Chondrocyte (in vitro differentiated cells): ENCODE data around the gene GRM1. TPM values are rescaled to one million over a fixed set of nuclear protein-coding genes. Genes with fewer than 3 reads are reported as not detected.

Source experiments
- DNase-seq: peaks from one replicate; pipeline ENCODE4 v3.0.0; 2021; ENCODE audit warnings: mixed read lengths, low spot score
- H3K27ac Mint-ChIP-seq: one replicate; pipeline ENCODE4 v1.8.0; 2021; ENCODE audit warnings: mild to moderate bottlenecking, moderate library complexity, mixed read lengths; ENCODE audit not compliant: unreplicated experiment
- H3K27me3 Mint-ChIP-seq: 2 replicates; pipeline ENCODE4 v1.8.0; 2021; ENCODE audit warnings: low read depth, mixed read lengths
- H3K36me3 Mint-ChIP-seq: 2 replicates; pipeline ENCODE4 v1.8.0; 2021; ENCODE audit warnings: low read depth, mixed read lengths
- H3K4me1 Mint-ChIP-seq: 2 replicates; pipeline ENCODE4 v1.8.0; 2021; ENCODE audit warnings: low read depth, mild to moderate bottlenecking, mixed read lengths
- H3K4me3 Mint-ChIP-seq: one replicate; pipeline ENCODE4 v1.8.0; 2021; ENCODE audit warnings: mild to moderate bottlenecking, moderate library complexity, mixed read lengths; ENCODE audit not compliant: unreplicated experiment
- H3K9me3 Mint-ChIP-seq: 2 replicates; pipeline ENCODE4 v1.8.0; 2021; ENCODE audit warnings: low read depth, mixed read lengths
- total RNA-seq: library from RNA; stranded (reverse); gene quantifications from 3 replicates; pipeline ENCODE4 v1.2.1, GENCODE V29; 2021
- TF ChIP-seq, protein P1 (sequence below): fragments of 200-600 bp; sonication (generic); IDR thresholded peaks from 2 replicates; pipeline ENCODE4 v1.5.0; 2021; ENCODE audit warnings: antibody characterized with exemption, mild to moderate bottlenecking, moderate library complexity

The GRM1 gene
- total RNA-seq, 1 donor from 2014 or later = not detected

DNA sequence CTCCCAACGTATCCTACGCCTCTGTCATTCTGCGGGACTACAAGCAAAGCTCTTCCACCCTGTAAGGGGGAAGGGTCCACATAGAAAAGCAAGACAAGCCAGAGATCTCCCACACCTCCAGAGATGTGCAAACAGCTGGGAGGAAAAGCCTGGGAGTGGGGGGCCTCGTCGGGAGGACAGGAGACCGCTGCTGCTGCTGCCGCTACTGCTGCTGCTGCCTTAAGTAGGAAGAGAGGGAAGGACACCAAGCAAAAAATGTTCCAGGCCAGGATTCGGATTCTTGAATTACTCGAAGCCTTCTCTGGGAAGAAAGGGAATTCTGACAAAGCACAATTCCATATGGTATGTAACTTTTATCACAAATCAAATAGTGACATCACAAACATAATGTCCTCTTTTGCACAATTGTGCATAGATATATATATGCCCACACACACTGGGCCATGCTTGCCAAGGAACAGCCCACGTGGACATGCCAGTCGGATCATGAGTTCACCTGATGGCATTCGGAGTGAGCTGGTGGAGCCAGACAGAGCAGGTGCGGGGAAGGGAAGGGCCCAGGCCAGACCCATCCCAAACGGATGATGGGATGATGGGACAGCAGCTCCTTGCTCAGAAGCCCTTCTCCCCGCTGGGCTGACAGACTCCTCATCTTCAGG, 406.0 kb downstream of the GRM1 start:
- TF ChIP-seq, protein P1, sequence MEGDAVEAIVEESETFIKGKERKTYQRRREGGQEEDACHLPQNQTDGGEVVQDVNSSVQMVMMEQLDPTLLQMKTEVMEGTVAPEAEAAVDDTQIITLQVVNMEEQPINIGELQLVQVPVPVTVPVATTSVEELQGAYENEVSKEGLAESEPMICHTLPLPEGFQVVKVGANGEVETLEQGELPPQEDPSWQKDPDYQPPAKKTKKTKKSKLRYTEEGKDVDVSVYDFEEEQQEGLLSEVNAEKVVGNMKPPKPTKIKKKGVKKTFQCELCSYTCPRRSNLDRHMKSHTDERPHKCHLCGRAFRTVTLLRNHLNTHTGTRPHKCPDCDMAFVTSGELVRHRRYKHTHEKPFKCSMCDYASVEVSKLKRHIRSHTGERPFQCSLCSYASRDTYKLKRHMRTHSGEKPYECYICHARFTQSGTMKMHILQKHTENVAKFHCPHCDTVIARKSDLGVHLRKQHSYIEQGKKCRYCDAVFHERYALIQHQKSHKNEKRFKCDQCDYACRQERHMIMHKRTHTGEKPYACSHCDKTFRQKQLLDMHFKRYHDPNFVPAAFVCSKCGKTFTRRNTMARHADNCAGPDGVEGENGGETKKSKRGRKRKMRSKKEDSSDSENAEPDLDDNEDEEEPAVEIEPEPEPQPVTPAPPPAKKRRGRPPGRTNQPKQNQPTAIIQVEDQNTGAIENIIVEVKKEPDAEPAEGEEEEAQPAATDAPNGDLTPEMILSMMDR = no peak
- H3K4me1 Mint-ChIP-seq = no peaks in the 10 kb centered on the region
- peak overlapping the region; percentile 64 for H3K4me3 Mint-ChIP-seq
- H3K9me3 Mint-ChIP-seq = peaks cover 2% of the 10 kb centered on the region
- H3K36me3 Mint-ChIP-seq = no peaks in the 10 kb centered on the region
- H3K27ac Mint-ChIP-seq = no peak overlapping the region
- DNase-seq = no peak
- peaks cover 24% of the 10 kb centered on the region for H3K27me3 Mint-ChIP-seq

DNA sequence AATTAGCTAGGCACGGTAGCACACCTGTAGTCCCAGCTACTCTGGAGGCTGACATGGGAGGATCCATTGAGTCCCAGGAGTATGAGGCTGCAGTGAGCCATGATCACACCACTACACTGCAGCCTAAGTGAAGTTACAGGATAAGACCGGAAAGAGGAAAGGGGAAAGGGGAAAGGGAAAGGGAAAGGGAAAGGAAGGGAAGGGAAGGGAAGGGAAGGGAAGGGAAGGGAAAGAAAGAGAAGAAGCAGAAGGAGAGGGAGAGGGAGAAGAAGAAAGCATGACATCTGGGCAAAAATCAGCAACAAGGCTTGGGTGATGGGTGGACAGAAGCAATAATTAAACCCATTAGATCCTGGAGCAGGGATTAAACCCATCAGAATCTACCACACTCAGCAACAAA, 413.0 kb downstream of the GRM1 start:
- peaks cover 38% of the 10 kb centered on the region for H3K27me3 Mint-ChIP-seq
- H3K4me3 Mint-ChIP-seq = no peak overlapping the region
- peaks cover 2% of the 10 kb centered on the region for H3K9me3 Mint-ChIP-seq
- no peak overlapping the region for H3K27ac Mint-ChIP-seq
- TF ChIP-seq, protein P1 = no peak
- DNase-seq = no peak
- peaks cover 2% of the 10 kb centered on the region for H3K36me3 Mint-ChIP-seq
- H3K4me1 Mint-ChIP-seq = no peaks in the 10 kb centered on the region

DNA sequence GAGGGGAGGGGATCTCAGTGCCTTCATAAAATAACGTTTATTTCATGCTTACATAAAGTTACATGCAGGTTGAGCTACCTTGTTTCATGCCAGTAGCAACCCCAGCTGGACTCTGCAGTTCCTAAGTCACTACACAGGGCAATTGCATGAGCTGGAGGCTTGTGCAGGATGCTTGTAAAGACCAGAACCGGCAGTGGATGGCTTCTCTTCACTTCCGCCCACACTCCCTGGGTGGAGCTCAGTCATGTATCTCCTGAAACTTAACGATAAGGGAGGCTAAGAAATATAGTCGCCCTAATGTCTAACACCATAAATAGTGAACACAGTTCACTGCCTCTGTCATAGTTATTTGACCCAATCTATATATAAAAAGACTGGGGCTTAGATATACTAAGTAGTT, 415.3 kb downstream of the GRM1 start:
- H3K4me1 Mint-ChIP-seq = no peaks in the 10 kb centered on the region
- no peak for DNase-seq
- H3K9me3 Mint-ChIP-seq = peaks cover 6% of the 10 kb centered on the region
- no peak overlapping the region for H3K27ac Mint-ChIP-seq
- no peak overlapping the region for H3K4me3 Mint-ChIP-seq
- H3K27me3 Mint-ChIP-seq = peaks cover 24% of the 10 kb centered on the region
- H3K36me3 Mint-ChIP-seq = peaks cover 2% of the 10 kb centered on the region
- TF ChIP-seq, protein P1 = no peak

DNA sequence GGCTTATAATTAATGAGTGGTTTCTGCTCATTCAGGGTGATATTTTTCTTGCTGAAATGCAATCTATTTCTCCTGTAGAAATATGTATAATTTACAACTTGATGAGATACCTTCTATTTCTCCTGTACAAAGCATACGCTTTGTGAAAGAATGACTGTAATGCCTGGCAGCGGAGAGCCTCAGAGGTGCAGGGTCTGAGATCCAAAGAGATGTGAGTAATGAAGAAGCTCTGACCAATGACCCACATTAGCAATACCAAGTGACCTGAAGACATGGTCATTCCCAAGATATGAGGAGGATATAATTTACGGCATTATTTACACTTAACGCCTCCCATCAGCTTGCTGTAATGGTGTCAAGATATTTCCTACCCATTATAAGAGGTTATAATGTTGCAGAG, 416.4 kb downstream of the GRM1 start:
- H3K27me3 Mint-ChIP-seq = peaks cover 16% of the 10 kb centered on the region
- H3K36me3 Mint-ChIP-seq = peaks cover 2% of the 10 kb centered on the region
- no peaks in the 10 kb centered on the region for H3K4me1 Mint-ChIP-seq
- peaks cover 8% of the 10 kb centered on the region for H3K9me3 Mint-ChIP-seq
- no peak overlapping the region for H3K4me3 Mint-ChIP-seq
- no peak for DNase-seq
- no peak overlapping the region for H3K27ac Mint-ChIP-seq
- TF ChIP-seq, protein P1 = no peak

DNA sequence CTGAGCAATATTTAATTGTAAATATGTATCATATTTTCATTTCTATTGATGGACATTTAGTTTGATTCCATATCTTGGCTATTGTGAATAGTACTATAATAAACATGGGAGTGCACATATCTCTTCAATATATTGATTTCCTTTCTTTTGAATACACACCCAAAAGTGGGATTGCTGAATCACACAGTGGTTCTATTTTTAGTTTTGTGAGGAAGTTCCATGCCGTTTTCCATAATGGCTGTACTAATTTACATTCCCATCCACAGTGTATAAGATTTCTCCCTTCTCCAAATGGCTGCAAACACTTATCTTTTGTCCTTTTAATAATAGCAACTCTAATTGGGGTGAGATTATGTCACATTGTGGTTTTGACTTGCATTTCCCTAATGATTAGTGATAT, 428.0 kb downstream of the GRM1 start:
- peaks cover 3% of the 10 kb centered on the region for H3K27me3 Mint-ChIP-seq
- no peak overlapping the region for H3K27ac Mint-ChIP-seq
- peaks cover 8% of the 10 kb centered on the region for H3K36me3 Mint-ChIP-seq
- H3K9me3 Mint-ChIP-seq = peaks cover 33% of the 10 kb centered on the region
- no peak overlapping the region for H3K4me3 Mint-ChIP-seq
- no peak for DNase-seq
- TF ChIP-seq, protein P1 = no peak
- no peaks in the 10 kb centered on the region for H3K4me1 Mint-ChIP-seq
